ENCODE results near the gene TMEM151B.

GRCh38 chr6:44233567-44234100 is 36.6 kb upstream of the TMEM151B start:
- TF ChIP-seq, protein P1, sequence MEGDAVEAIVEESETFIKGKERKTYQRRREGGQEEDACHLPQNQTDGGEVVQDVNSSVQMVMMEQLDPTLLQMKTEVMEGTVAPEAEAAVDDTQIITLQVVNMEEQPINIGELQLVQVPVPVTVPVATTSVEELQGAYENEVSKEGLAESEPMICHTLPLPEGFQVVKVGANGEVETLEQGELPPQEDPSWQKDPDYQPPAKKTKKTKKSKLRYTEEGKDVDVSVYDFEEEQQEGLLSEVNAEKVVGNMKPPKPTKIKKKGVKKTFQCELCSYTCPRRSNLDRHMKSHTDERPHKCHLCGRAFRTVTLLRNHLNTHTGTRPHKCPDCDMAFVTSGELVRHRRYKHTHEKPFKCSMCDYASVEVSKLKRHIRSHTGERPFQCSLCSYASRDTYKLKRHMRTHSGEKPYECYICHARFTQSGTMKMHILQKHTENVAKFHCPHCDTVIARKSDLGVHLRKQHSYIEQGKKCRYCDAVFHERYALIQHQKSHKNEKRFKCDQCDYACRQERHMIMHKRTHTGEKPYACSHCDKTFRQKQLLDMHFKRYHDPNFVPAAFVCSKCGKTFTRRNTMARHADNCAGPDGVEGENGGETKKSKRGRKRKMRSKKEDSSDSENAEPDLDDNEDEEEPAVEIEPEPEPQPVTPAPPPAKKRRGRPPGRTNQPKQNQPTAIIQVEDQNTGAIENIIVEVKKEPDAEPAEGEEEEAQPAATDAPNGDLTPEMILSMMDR (IDR thresholded peaks at IDR 0.05): no peak
- no peak for TF ChIP-seq EP300 (IDR thresholded peaks at IDR 0.05)

All from upper lobe of left lung (tissue), 4 donors.